ENCODE data around the gene MAP7D1. TPM values are rescaled to one million over a fixed set of nuclear protein-coding genes. Genes with fewer than 3 reads are reported as not detected.
A peak's percentile ranks its signal among the peaks of the same experiment; 100 is the strongest.
"Not testable (repeated sequence)": the region's sequence is repeated elsewhere in the genome, so short reads cannot be mapped to it uniquely, and the experiment has no call there.

The MAP7D1 gene
- total and polyA plus RNA-seq, 2 experiments from 2014 or later: 35.8 to 224 TPM

GRCh38 chr1:36224537-36225282 is 68.8 kb downstream of the MAP7D1 start:
- H3K4me3 ChIP-seq: peak overlapping the region; percentile 98
- peak overlapping the region; percentile 25; the same call in 1 of the 2 replicates for H2AFZ ChIP-seq
- H4K20me1 ChIP-seq (ENCODE audit: insufficient read depth): peaks cover 11% of the 10 kb centered on the region; the same call in 1 of the 2 replicates
- WGBS, 2 experiments (ENCODE audit: low coverage in 1 of 2, low lambda C conversion rate in 2 of 2, missing lambda C conversion rate in 2 of 2): 1 to 2% methylated on average over 20 to 29 of the region's 29 CpGs
- in situ Hi-C loops (cut with MboI): no loop called here
- TF ChIP-seq EZH2phosphoT487 (IDR thresholded peaks at IDR 0.05; ENCODE audit: insufficient read depth, low read depth) (no peak), EZH2 (IDR thresholded peaks at IDR 0.05; ENCODE audit: insufficient read depth, poor library complexity, severe bottlenecking) (no peak)
- no peaks in the 10 kb centered on the region for H3K27me3 ChIP-seq (replicated peaks; ENCODE audit: insufficient read depth)
- H3K9me2 ChIP-seq (ENCODE audit: insufficient read depth): no peaks in the 10 kb centered on the region
- H3K4me2 ChIP-seq (ENCODE audit: unreplicated experiment): peak overlapping the region; percentile 97
- H3K36me3 ChIP-seq (ENCODE audit: low read depth): 0 out of 2 replicates have a peak, but pooled peaks cover 4% of the 10 kb centered on the region
- peak; percentile 95 for DNase-seq
- no peaks in the 10 kb centered on the region for H3K9me3 ChIP-seq (ENCODE audit: low read depth)
- peak overlapping the region; percentile 95 for H3K27ac ChIP-seq
- peaks cover 30% of the 10 kb centered on the region for H3F3A ChIP-seq (ENCODE audit: insufficient read depth)
- H3K4me1 ChIP-seq (ENCODE audit: insufficient read depth): peaks cover 17% of the 10 kb centered on the region
- H3K9ac ChIP-seq: peak overlapping the region; percentile 94
- peaks cover 51% of the 10 kb centered on the region for H3K79me2 ChIP-seq (ENCODE audit: insufficient read depth)

GRCh38 chr1:36225283-36225899 is 69.4 kb downstream of the MAP7D1 start:
- no peak for TF ChIP-seq EZH2phosphoT487 (IDR thresholded peaks at IDR 0.05; ENCODE audit: insufficient read depth, low read depth)
- no peak for TF ChIP-seq EZH2 (IDR thresholded peaks at IDR 0.05; ENCODE audit: insufficient read depth, poor library complexity, severe bottlenecking)
- WGBS, 2 experiments (ENCODE audit: low coverage in 1 of 2, low lambda C conversion rate in 2 of 2, missing lambda C conversion rate in 2 of 2): 6 to 8% methylated on average over 10 of the region's 10 CpGs
- H3K4me3 ChIP-seq: peak overlapping the region; percentile 98
- H4K20me1 ChIP-seq (ENCODE audit: insufficient read depth): peaks cover 11% of the 10 kb centered on the region; the same call in 1 of the 2 replicates
- DNase-seq: peak; percentile 34
- H3K9me2 ChIP-seq (ENCODE audit: insufficient read depth): no peaks in the 10 kb centered on the region
- no peak overlapping the region for H2AFZ ChIP-seq
- H3K4me1 ChIP-seq (ENCODE audit: insufficient read depth): peaks cover 17% of the 10 kb centered on the region
- H3K27ac ChIP-seq: peak overlapping the region; percentile 95
- H3K9ac ChIP-seq: peak overlapping the region; percentile 94
- peak overlapping the region; percentile 97 for H3K4me2 ChIP-seq (ENCODE audit: unreplicated experiment)
- H3F3A ChIP-seq (ENCODE audit: insufficient read depth): peaks cover 30% of the 10 kb centered on the region
- H3K27me3 ChIP-seq (replicated peaks; ENCODE audit: insufficient read depth): no peaks in the 10 kb centered on the region
- no peaks in the 10 kb centered on the region for H3K9me3 ChIP-seq (ENCODE audit: low read depth)
- H3K36me3 ChIP-seq (ENCODE audit: low read depth): peaks cover 5% of the 10 kb centered on the region; the same call in 1 of the 2 replicates
- in situ Hi-C loops (cut with MboI): no loop called here
- H3K79me2 ChIP-seq (ENCODE audit: insufficient read depth): peaks cover 58% of the 10 kb centered on the region

GRCh38 chr1:36230279-36230678 is 74.3 kb downstream of the MAP7D1 start:
- Histone ChIP-seq H4K20me1 (ENCODE audit: insufficient read depth) (peaks cover 24% of the 10 kb centered on the region; the same call in 1 of the 2 replicates), H3K36me3 (ENCODE audit: low read depth) (peaks cover 31% of the 10 kb centered on the region), H3F3A (ENCODE audit: insufficient read depth) (peaks cover 23% of the 10 kb centered on the region), H3K4me1 (ENCODE audit: insufficient read depth) (peaks cover 28% of the 10 kb centered on the region), H3K79me2 (ENCODE audit: insufficient read depth) (peaks cover 100% of the 10 kb centered on the region)
- 96 to 97% methylated on average over 12 of the region's 12 CpGs for WGBS, 2 experiments (ENCODE audit: low coverage in 1 of 2, low lambda C conversion rate in 2 of 2, missing lambda C conversion rate in 2 of 2)
- H3K9ac ChIP-seq; H3K4me3 ChIP-seq; H3K9me2 ChIP-seq (ENCODE audit: insufficient read depth); H3K4me2 ChIP-seq (ENCODE audit: unreplicated experiment); H3K9me3 ChIP-seq (ENCODE audit: low read depth); H3K27me3 ChIP-seq (replicated peaks; ENCODE audit: insufficient read depth); H2AFZ ChIP-seq; H3K27ac ChIP-seq; DNase-seq; in situ Hi-C loops (cut with MboI): not testable (repeated sequence)

Small RNA genes lying within 50 kb of the gene (small RNA-seq; reads per million reads assigned to genes)
- gene RN7SL131P (ENCODE audit: low read depth, low replicate concordance): not detected

Other genes with a start within 250 kb of the MAP7D1 start
- gene AGO3, start 225.1 kb upstream of the MAP7D1 start, total RNA-seq (2014; rRNA removed; shearing (Covaris generic)): 7.9 and 26.7 TPM in 2 replicates
- gene AGO3, start 225.1 kb upstream of the MAP7D1 start, polyA plus RNA-seq (2016; fragmentation: Nextera tagmentation; extraction: Ambion mirVana): 14.2 and 14.8 TPM in 2 replicates
- not detected in 2 replicates for gene TEKT2, start 72.1 kb upstream of the MAP7D1 start, total RNA-seq (2014; rRNA removed; shearing (Covaris generic))
- not detected in 2 replicates for gene TEKT2, start 72.1 kb upstream of the MAP7D1 start, polyA plus RNA-seq (2016; fragmentation: Nextera tagmentation; extraction: Ambion mirVana)
- gene ADPRS, start 67.3 kb upstream of the MAP7D1 start, total RNA-seq (2014; rRNA removed; shearing (Covaris generic)): 64.7 and 70.3 TPM in 2 replicates
- gene ADPRS, start 67.3 kb upstream of the MAP7D1 start, polyA plus RNA-seq (2016; fragmentation: Nextera tagmentation; extraction: Ambion mirVana): 38.9 and 42.0 TPM in 2 replicates
- gene COL8A2, start 30.9 kb upstream of the MAP7D1 start, total RNA-seq (2014; rRNA removed; shearing (Covaris generic)): 30.5 and 33.1 TPM in 2 replicates
- gene COL8A2, start 30.9 kb upstream of the MAP7D1 start, polyA plus RNA-seq (2016; fragmentation: Nextera tagmentation; extraction: Ambion mirVana): 2.9 and 3.2 TPM in 2 replicates
- gene TRAPPC3, start 6.7 kb upstream of the MAP7D1 start, total RNA-seq (2014; rRNA removed; shearing (Covaris generic)): 101 and 112 TPM in 2 replicates
- 134 and 135 TPM in 2 replicates for gene TRAPPC3, start 6.7 kb upstream of the MAP7D1 start, polyA plus RNA-seq (2016; fragmentation: Nextera tagmentation; extraction: Ambion mirVana)
- 57.3 and 61.5 TPM in 2 replicates for gene THRAP3, start 68.3 kb downstream of the MAP7D1 start, total RNA-seq (2014; rRNA removed; shearing (Covaris generic))
- gene THRAP3, start 68.3 kb downstream of the MAP7D1 start, polyA plus RNA-seq (2016; fragmentation: Nextera tagmentation; extraction: Ambion mirVana): 91.9 and 95.2 TPM in 2 replicates
- 5.6 and 14.4 TPM in 2 replicates for gene SH3D21, start 150.2 kb downstream of the MAP7D1 start, total RNA-seq (2014; rRNA removed; shearing (Covaris generic))
- gene SH3D21, start 150.2 kb downstream of the MAP7D1 start, polyA plus RNA-seq (2016; fragmentation: Nextera tagmentation; extraction: Ambion mirVana): 1.1 and 1.8 TPM in 2 replicates
- 294 and 328 TPM in 2 replicates for gene EVA1B, start 167.5 kb downstream of the MAP7D1 start, total RNA-seq (2014; rRNA removed; shearing (Covaris generic))
- gene EVA1B, start 167.5 kb downstream of the MAP7D1 start, polyA plus RNA-seq (2016; fragmentation: Nextera tagmentation; extraction: Ambion mirVana): 95.0 and 111 TPM in 2 replicates
- gene STK40, start 229.8 kb downstream of the MAP7D1 start, total RNA-seq (2014; rRNA removed; shearing (Covaris generic)): 11.1 and 16.4 TPM in 2 replicates
- 15.3 and 16.2 TPM in 2 replicates for gene STK40, start 229.8 kb downstream of the MAP7D1 start, polyA plus RNA-seq (2016; fragmentation: Nextera tagmentation; extraction: Ambion mirVana)
- 4.6 and 10.4 TPM in 2 replicates for gene LSM10, start 241.7 kb downstream of the MAP7D1 start, total RNA-seq (2014; rRNA removed; shearing (Covaris generic))
- 72.5 and 80.2 TPM in 2 replicates for gene LSM10, start 241.7 kb downstream of the MAP7D1 start, polyA plus RNA-seq (2016; fragmentation: Nextera tagmentation; extraction: Ambion mirVana)

Measured in GM23248 (cell line).